Erythroblast (primary cell): ENCODE measurements around the gene SHOC1.

ENCODE experiments used
- GATA1 ChIP-seq: IDR thresholded peaks from 2 replicates; pipeline ENCODE4 v1.6.1; 2011; ENCODE audit warnings: low read depth, mild to moderate bottlenecking, control low read depth, low read length, moderate library complexity
- POLR2A ChIP-seq: IDR thresholded peaks from 2 replicates; pipeline ENCODE4 v1.6.1; 2011; ENCODE audit warnings: mild to moderate bottlenecking, low read length

GRCh38 chr9:111819360-111819759, 24.6 kb upstream of the SHOC1 start:
- TF ChIP-seq POLR2A (no peak), GATA1 (no peak)
